ENCODE results near the gene RALGAPA1. TPM values are rescaled to one million over a fixed set of nuclear protein-coding genes. Genes with fewer than 3 reads are reported as not detected.

The RALGAPA1 gene
- polyA plus RNA-seq, 1 of the 3 experiments (the other 2 are of a cell fraction) = 3.6 TPM

DNA sequence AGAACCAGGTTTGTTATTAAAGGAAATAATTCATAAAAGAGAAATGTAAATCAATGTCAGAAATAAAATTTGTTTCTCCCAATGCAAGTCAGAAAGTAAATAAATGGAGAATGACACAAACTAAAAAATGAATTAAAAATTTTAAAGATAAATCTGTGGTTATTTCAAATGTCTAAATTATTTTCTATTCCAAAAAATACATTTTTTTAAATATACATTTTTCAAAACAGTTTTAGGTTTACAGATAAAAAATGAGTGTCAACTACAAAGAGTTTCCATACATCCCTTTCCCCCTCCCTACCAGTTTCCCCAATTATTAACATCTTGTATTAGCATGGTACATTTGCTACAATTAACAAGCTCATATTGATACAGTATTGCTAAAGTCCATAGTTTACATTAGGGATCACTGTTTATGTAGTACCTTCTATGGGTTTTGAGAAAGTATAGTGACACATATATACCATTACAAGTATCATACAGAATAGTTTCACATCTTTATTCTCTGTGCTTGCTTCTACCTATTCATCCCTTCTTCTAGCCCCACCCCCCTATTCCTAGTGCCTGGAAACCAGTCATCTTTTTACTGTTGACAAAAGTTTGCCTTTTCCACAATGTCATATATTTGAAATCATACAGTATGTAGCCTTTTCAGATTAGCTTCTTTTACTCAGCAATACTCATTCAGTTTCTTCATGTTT lies 104.2 kb downstream of the RALGAPA1 start:
- POLR2A ChIA-PET = no interaction called here
- Histone ChIP-seq H3K4me2 (no peak overlapping the region), H3K27me3 (ENCODE audit: insufficient read depth) (no peaks in the 10 kb centered on the region), H3F3A (replicated peaks; ENCODE audit: insufficient read depth) (peaks cover 3% of the 10 kb centered on the region), H3K4me3 (ENCODE audit: low read depth in 2 of 2, low read length in 1 of 2) (no peak overlapping the region), H3K4me1 (ENCODE audit: control insufficient read depth in 1 of 2, insufficient read depth in 2 of 2, low read depth in 1 of 2, low read length in 1 of 2) (no peaks in the 10 kb centered on the region), H3K9ac (no peak overlapping the region), H3K27ac (ENCODE audit: low read depth in 2 of 2, low read length in 1 of 2) (no peak overlapping the region), H3K9me2 (0 out of 2 replicates have a peak, but pooled peaks cover 3% of the 10 kb centered on the region), H3K36me3 (replicated peaks in 1 of 2; ENCODE audit: control insufficient read depth in 1 of 2, insufficient read depth in 2 of 2, low read length in 1 of 2) (peaks cover 12 to 13% of the 10 kb centered on the region in 2 experiments), H3K9me3 (no peaks in the 10 kb centered on the region), H4K20me1 (ENCODE audit: insufficient read depth) (no peaks in the 10 kb centered on the region), H3K79me2 (ENCODE audit: insufficient read depth) (no peaks in the 10 kb centered on the region), H2AFZ (ENCODE audit: low read depth) (no peak overlapping the region)
- TF ChIP-seq, protein P1, sequence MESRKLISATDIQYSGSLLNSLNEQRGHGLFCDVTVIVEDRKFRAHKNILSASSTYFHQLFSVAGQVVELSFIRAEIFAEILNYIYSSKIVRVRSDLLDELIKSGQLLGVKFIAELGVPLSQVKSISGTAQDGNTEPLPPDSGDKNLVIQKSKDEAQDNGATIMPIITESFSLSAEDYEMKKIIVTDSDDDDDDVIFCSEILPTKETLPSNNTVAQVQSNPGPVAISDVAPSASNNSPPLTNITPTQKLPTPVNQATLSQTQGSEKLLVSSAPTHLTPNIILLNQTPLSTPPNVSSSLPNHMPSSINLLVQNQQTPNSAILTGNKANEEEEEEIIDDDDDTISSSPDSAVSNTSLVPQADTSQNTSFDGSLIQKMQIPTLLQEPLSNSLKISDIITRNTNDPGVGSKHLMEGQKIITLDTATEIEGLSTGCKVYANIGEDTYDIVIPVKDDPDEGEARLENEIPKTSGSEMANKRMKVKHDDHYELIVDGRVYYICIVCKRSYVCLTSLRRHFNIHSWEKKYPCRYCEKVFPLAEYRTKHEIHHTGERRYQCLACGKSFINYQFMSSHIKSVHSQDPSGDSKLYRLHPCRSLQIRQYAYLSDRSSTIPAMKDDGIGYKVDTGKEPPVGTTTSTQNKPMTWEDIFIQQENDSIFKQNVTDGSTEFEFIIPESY (IDR thresholded peaks at IDR 0.05; ENCODE audit: borderline replicate concordance, low read depth) = no peak
- TF ChIP-seq, protein P2, sequence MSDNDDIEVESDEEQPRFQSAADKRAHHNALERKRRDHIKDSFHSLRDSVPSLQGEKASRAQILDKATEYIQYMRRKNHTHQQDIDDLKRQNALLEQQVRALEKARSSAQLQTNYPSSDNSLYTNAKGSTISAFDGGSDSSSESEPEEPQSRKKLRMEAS (IDR thresholded peaks at IDR 0.05; ENCODE audit: low read depth) = no peak
- no peak for TF ChIP-seq EZH2phosphoT487 (IDR thresholded peaks at IDR 0.05; ENCODE audit: borderline replicate concordance, low read depth)
- TF ChIP-seq TCF12 (IDR thresholded peaks at IDR 0.05) = no peak
- TF ChIP-seq YY1 (IDR thresholded peaks at IDR 0.05; ENCODE audit: low read depth) = no peak
- TF ChIP-seq RFX5 (IDR thresholded peaks at IDR 0.05; ENCODE audit: low read length) = no peak
- CTCF ChIA-PET = no interaction called here
- DNase-seq = no peak

DNA sequence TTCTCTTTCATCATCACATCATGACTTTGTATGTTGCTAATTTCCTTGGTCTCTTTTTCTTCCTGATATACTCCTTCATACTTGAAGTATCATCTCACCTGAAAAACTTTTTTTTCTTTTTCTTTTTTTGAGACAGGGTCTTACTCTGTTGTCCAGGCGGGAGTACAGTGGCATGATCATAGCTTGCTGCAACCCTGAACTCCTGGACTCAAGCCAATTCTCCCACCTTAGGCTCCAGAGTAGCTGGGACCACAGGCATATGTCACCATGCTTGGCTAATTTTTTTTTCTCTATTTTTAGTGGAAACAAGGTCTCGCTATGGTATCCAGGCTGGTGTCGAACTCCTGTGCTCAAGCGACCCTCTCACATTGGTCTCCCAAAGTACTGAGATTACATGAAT lies 107.6 kb downstream of the RALGAPA1 start:
- ChIA-PET POLR2A (no interaction called here), CTCF (interaction anchor here (1.0 kb wide), 1 partner anchor 11 kb away, joined by 3 read pairs; no protein-coding TSS in a partner anchor)

DNA sequence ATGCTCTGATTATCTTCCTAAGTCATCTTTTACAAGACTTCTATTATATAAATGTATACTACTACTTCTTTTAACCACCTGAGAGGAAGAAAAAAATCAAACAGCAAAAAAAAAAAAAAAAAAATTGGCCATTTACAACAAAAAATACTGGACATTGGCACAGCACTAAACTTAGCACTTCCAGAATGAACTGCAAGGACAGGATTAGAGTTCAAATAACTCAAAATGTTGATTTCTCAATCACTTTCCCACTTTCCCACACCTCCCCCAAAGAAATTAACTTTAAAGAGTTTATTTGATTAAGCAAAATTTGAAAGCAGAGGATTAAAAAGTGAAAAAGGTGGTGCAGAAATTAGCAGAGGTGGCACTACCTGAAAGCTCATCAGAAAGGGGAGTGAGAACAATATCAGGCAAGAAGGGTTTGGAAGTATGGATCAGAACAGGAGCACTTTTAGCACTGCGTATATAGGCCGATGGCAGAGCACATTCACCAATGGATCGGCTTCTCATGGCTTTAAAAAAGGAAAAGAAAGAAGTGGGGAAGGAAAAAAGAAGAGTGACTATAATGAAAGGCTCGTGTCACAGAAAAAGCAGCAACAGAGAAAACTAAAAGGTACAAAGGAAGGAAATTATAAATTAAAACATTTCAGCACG lies 109.2 kb downstream of the RALGAPA1 start:
- Histone ChIP-seq H4K20me1 (ENCODE audit: insufficient read depth) (no peaks in the 10 kb centered on the region), H3K27ac (ENCODE audit: low read depth in 2 of 2, low read length in 1 of 2) (no peak overlapping the region)
- CTCF ChIA-PET = interaction anchor here (1.0 to 3.9 kb wide), 2 partner anchors 12 to 95 kb away, joined by 4 to 18 read pairs; no protein-coding TSS in a partner anchor

More for the DNA sequence above, 107.6 kb downstream of the RALGAPA1 start:
- Histone ChIP-seq H3K4me3 (ENCODE audit: low read depth in 2 of 2, low read length in 1 of 2) (no peak overlapping the region), H3F3A (replicated peaks; ENCODE audit: insufficient read depth) (peaks cover 3% of the 10 kb centered on the region), H3K27me3 (ENCODE audit: insufficient read depth) (no peaks in the 10 kb centered on the region), H3K79me2 (ENCODE audit: insufficient read depth) (no peaks in the 10 kb centered on the region), H3K36me3 (replicated peaks in 1 of 2; ENCODE audit: control insufficient read depth in 1 of 2, insufficient read depth in 2 of 2, low read length in 1 of 2) (peaks cover 0 to 2% of the 10 kb centered on the region in 2 experiments), H3K27ac (ENCODE audit: low read depth in 2 of 2, low read length in 1 of 2) (no peak overlapping the region), H3K9ac (no peak overlapping the region), H3K9me3 (no peaks in the 10 kb centered on the region), H3K4me2 (no peak overlapping the region), H3K9me2 (0 out of 2 replicates have a peak, but pooled peaks cover 3% of the 10 kb centered on the region), H2AFZ (ENCODE audit: low read depth) (no peak overlapping the region), H4K20me1 (ENCODE audit: insufficient read depth) (no peaks in the 10 kb centered on the region), H3K4me1 (ENCODE audit: control insufficient read depth in 1 of 2, insufficient read depth in 2 of 2, low read depth in 1 of 2, low read length in 1 of 2) (no peaks in the 10 kb centered on the region)
- WGBS (ENCODE audit: low lambda C conversion rate) = 96% methylated on average over 4 of the region's 4 CpGs
- no peak for DNase-seq
- TF ChIP-seq FOXJ3 (CRISPR knock-in tag; IDR thresholded peaks at IDR 0.05) = no peak

More for the DNA sequence above, 109.2 kb downstream of the RALGAPA1 start:
- H3K79me2 ChIP-seq (ENCODE audit: insufficient read depth) = no peaks in the 10 kb centered on the region
- no peak for DNase-seq
- H2AFZ ChIP-seq (ENCODE audit: low read depth) = no peak overlapping the region
- peaks cover 5 to 9% of the 10 kb centered on the region in 2 experiments; a peak in 3 of 4 replicates for H3K4me1 ChIP-seq (ENCODE audit: control insufficient read depth in 1 of 2, insufficient read depth in 2 of 2, low read depth in 1 of 2, low read length in 1 of 2)
- no peaks in the 10 kb centered on the region for H3K9me3 ChIP-seq
- POLR2A ChIA-PET = no interaction called here
- no peaks in the 10 kb centered on the region for H3K36me3 ChIP-seq (replicated peaks in 1 of 2; ENCODE audit: control insufficient read depth in 1 of 2, insufficient read depth in 2 of 2, low read length in 1 of 2)
- no peak overlapping the region for H3K9ac ChIP-seq
- H3K27me3 ChIP-seq (ENCODE audit: insufficient read depth) = no peaks in the 10 kb centered on the region
- 0 out of 2 replicates have a peak, but pooled peaks cover 3% of the 10 kb centered on the region for H3K9me2 ChIP-seq
- H3K4me2 ChIP-seq = no peak overlapping the region
- no peaks in the 10 kb centered on the region for H3F3A ChIP-seq (replicated peaks; ENCODE audit: insufficient read depth)
- no peak overlapping the region for H3K4me3 ChIP-seq (ENCODE audit: low read depth in 2 of 2, low read length in 1 of 2)
- 94% methylated on average over 5 of the region's 5 CpGs for WGBS (ENCODE audit: low lambda C conversion rate)
- no peak for TF ChIP-seq TCF12 (IDR thresholded peaks at IDR 0.05)
